ENCODE measurements around the gene BRAF. TPM values are rescaled to one million over a fixed set of nuclear protein-coding genes. Genes with fewer than 3 reads are reported as not detected.
"Not testable (repeated sequence)": the region's sequence is repeated elsewhere in the genome, so short reads cannot be mapped to it uniquely, and the experiment has no call there.

The BRAF gene
- total and polyA plus RNA-seq, 5 donors from 2014 or later: 6.9 to 60.8 (median 9.0) TPM

GRCh38 chr7:140693849-140694248 lies 230.9 kb downstream of the BRAF start:
- H3K27ac Mint-ChIP-seq; ATAC-seq (ENCODE audit: low read depth in 2 of 2); H3K9me3 ChIP-seq (ENCODE audit: control insufficient read depth in 2 of 2, low read length in 2 of 2); DNase-seq; H3K27me3 ChIP-seq (ENCODE audit: control insufficient read depth, insufficient read depth, low read length); H3K27me3 Mint-ChIP-seq; H3K27ac ChIP-seq (ENCODE audit: insufficient read depth, low read length, poor library complexity, severe bottlenecking); H3K4me3 ChIP-seq (ENCODE audit: low read depth, low read length); H3K36me3 ChIP-seq (ENCODE audit: control insufficient read depth, insufficient read depth, low read length); H3K9me3 Mint-ChIP-seq: not testable (repeated sequence)
- peaks cover 15% of the 10 kb centered on the region for H3K36me3 Mint-ChIP-seq
- H3K4me3 Mint-ChIP-seq: peak overlapping the region in 2 of 4 donors; percentile 32 to 97
- H3K4me1 Mint-ChIP-seq: peaks cover 0 to 31% (median 17%) of the 10 kb centered on the region in 4 donors
- peaks cover 23% of the 10 kb centered on the region for H3K4me1 ChIP-seq (ENCODE audit: control insufficient read depth, insufficient read depth, low read length, poor library complexity, severe bottlenecking)

GRCh38 chr7:140691376-140692045 lies 233.2 kb downstream of the BRAF start:
- Mint-ChIP-seq H3K36me3 (peaks cover 14% of the 10 kb centered on the region), H3K27me3 (peaks cover 4% of the 10 kb centered on the region), H3K27ac (no peak overlapping the region)

GRCh38 chr7:140689199-140690152 lies 235.3 kb downstream of the BRAF start:
- Histone ChIP-seq H3K4me1 (ENCODE audit: control insufficient read depth, insufficient read depth, low read length, poor library complexity, severe bottlenecking) (no peaks in the 10 kb centered on the region), H3K4me3 (ENCODE audit: low read depth, low read length) (no peak overlapping the region), H3K9me3 (ENCODE audit: control insufficient read depth in 2 of 2, low read length in 2 of 2) (no peaks in the 10 kb centered on the region), H3K36me3 (ENCODE audit: control insufficient read depth, insufficient read depth, low read length) (peaks cover 11% of the 10 kb centered on the region), H3K27me3 (ENCODE audit: control insufficient read depth, insufficient read depth, low read length) (no peaks in the 10 kb centered on the region), H3K27ac (ENCODE audit: insufficient read depth, low read length, poor library complexity, severe bottlenecking) (no peak overlapping the region)
- Mint-ChIP-seq H3K36me3 (peaks cover 14% of the 10 kb centered on the region), H3K9me3 (no peaks in the 10 kb centered on the region), H3K27me3 (no peaks in the 10 kb centered on the region), H3K4me3 (no peak overlapping the region), H3K27ac (no peak overlapping the region), H3K4me1 (no peaks in the 10 kb centered on the region)
- no peak for ATAC-seq (ENCODE audit: low read depth in 2 of 2)
- DNase-seq: no peak

More at GRCh38 chr7:140691376-140692045, 233.2 kb downstream of the BRAF start:
- Mint-ChIP-seq H3K9me3 (no peaks in the 10 kb centered on the region), H3K4me1 (peaks cover 0 to 9% (median 5%) of the 10 kb centered on the region in 4 donors), H3K4me3 (no peak overlapping the region)
- DNase-seq: no peak
- Histone ChIP-seq H3K9me3 (ENCODE audit: control insufficient read depth in 2 of 2, low read length in 2 of 2) (no peaks in the 10 kb centered on the region), H3K27me3 (ENCODE audit: control insufficient read depth, insufficient read depth, low read length) (no peaks in the 10 kb centered on the region), H3K4me1 (ENCODE audit: control insufficient read depth, insufficient read depth, low read length, poor library complexity, severe bottlenecking) (peaks cover 7% of the 10 kb centered on the region), H3K27ac (ENCODE audit: insufficient read depth, low read length, poor library complexity, severe bottlenecking) (no peak overlapping the region), H3K4me3 (ENCODE audit: low read depth, low read length) (no peak overlapping the region), H3K36me3 (ENCODE audit: control insufficient read depth, insufficient read depth, low read length) (peaks cover 11% of the 10 kb centered on the region)
- ATAC-seq (ENCODE audit: low read depth in 2 of 2): no peak

DNA sequence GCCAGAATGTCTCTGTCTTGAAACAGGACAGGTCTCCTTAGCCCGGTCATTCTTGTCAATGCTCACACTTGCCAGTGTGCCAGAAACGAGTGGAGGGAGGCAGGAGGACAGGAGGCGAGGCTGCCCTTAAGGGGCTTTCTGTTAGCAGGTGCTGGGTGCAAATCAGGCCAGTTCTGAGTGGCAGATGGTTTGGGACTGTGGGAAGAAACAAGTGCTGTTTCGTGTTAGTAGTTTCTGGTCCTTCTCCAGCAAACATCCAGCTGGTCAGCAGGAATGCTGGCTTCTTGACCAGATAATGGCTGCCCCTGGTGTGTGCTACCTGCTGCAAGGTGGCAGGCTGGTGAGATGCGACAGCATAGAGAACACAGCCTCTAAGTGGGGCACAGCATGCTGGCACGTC lies 236.4 kb downstream of the BRAF start:
- no peaks in the 10 kb centered on the region for H3K27me3 Mint-ChIP-seq
- no peak for ATAC-seq (ENCODE audit: low read depth in 2 of 2)
- H3K27ac ChIP-seq (ENCODE audit: insufficient read depth, low read length, poor library complexity, severe bottlenecking): no peak overlapping the region
- H3K36me3 Mint-ChIP-seq: peaks cover 24% of the 10 kb centered on the region
- H3K4me3 ChIP-seq (ENCODE audit: low read depth, low read length): no peak overlapping the region
- H3K9me3 Mint-ChIP-seq: no peaks in the 10 kb centered on the region
- H3K4me1 ChIP-seq (ENCODE audit: control insufficient read depth, insufficient read depth, low read length, poor library complexity, severe bottlenecking): no peaks in the 10 kb centered on the region
- H3K27me3 ChIP-seq (ENCODE audit: control insufficient read depth, insufficient read depth, low read length): no peaks in the 10 kb centered on the region
- no peaks in the 10 kb centered on the region for H3K4me1 Mint-ChIP-seq
- no peak overlapping the region for H3K27ac Mint-ChIP-seq
- H3K9me3 ChIP-seq (ENCODE audit: control insufficient read depth in 2 of 2, low read length in 2 of 2): no peaks in the 10 kb centered on the region
- peaks cover 17% of the 10 kb centered on the region for H3K36me3 ChIP-seq (ENCODE audit: control insufficient read depth, insufficient read depth, low read length)
- no peak for DNase-seq
- no peak overlapping the region for H3K4me3 Mint-ChIP-seq

GRCh38 chr7:140686921-140687320 lies 237.8 kb downstream of the BRAF start:
- H3K9me3 ChIP-seq (ENCODE audit: control insufficient read depth in 2 of 2, low read length in 2 of 2): no peaks in the 10 kb centered on the region
- peaks cover 24% of the 10 kb centered on the region for H3K36me3 Mint-ChIP-seq
- no peaks in the 10 kb centered on the region for H3K4me1 Mint-ChIP-seq
- H3K27ac ChIP-seq (ENCODE audit: insufficient read depth, low read length, poor library complexity, severe bottlenecking): no peak overlapping the region
- H3K27me3 Mint-ChIP-seq: no peaks in the 10 kb centered on the region
- H3K36me3 ChIP-seq (ENCODE audit: control insufficient read depth, insufficient read depth, low read length): peaks cover 17% of the 10 kb centered on the region
- no peaks in the 10 kb centered on the region for H3K9me3 Mint-ChIP-seq
- DNase-seq (no peak), ATAC-seq (ENCODE audit: low read depth in 2 of 2) (no peak)
- peak overlapping the region in 1 of 3 donors; percentile 60 for H3K27ac Mint-ChIP-seq
- H3K4me3 ChIP-seq (ENCODE audit: low read depth, low read length): no peak overlapping the region
- H3K4me1 ChIP-seq (ENCODE audit: control insufficient read depth, insufficient read depth, low read length, poor library complexity, severe bottlenecking): no peaks in the 10 kb centered on the region
- no peaks in the 10 kb centered on the region for H3K27me3 ChIP-seq (ENCODE audit: control insufficient read depth, insufficient read depth, low read length)
- H3K4me3 Mint-ChIP-seq: no peak overlapping the region

DNA sequence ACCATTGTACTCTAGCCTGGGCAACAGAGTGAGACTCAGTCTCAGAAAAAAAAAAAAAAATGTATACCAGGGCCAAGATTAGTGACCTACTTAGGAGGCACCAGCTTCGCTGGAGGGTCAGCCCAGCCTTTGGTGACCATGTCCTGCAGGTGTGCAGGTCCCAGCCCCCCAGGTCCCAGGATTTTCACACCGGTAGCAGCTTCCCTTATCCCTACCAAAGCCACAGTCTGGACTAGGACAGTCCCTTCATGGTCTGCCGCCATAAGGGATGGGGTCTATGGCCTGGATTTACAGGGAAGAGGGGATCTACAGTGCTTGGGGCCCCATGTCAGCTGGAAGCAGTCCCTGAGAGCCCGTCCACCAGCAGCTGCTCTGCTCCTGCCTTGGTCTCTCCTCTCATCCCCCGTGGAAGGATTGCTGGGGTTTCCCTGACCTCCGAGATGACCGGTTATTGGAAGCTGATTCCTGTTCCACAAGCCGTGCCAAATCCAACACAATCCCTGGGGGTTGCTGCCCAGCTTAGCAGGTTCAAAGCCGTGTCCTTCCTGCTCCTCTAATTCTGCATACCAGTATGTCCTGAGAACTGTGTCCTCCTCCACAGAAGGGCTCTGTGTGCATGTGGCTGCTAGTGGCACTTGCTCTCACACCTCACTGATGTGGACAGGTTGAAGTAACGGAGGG lies 239.2 kb downstream of the BRAF start:
- Mint-ChIP-seq H3K27me3 (no peaks in the 10 kb centered on the region), H3K9me3 (no peaks in the 10 kb centered on the region), H3K4me3 (no peak overlapping the region), H3K27ac (no peak overlapping the region), H3K36me3 (peaks cover 29% of the 10 kb centered on the region), H3K4me1 (peaks cover 0 to 2% (median 0%) of the 10 kb centered on the region in 4 donors)
- H3K36me3 ChIP-seq (ENCODE audit: control insufficient read depth, insufficient read depth, low read length): peaks cover 28% of the 10 kb centered on the region
- no peaks in the 10 kb centered on the region for H3K4me1 ChIP-seq (ENCODE audit: control insufficient read depth, insufficient read depth, low read length, poor library complexity, severe bottlenecking)
- no peaks in the 10 kb centered on the region for H3K27me3 ChIP-seq (ENCODE audit: control insufficient read depth, insufficient read depth, low read length)
- H3K4me3 ChIP-seq (ENCODE audit: low read depth, low read length): no peak overlapping the region
- ATAC-seq (ENCODE audit: low read depth in 2 of 2): no peak
- no peak for DNase-seq
- no peaks in the 10 kb centered on the region for H3K9me3 ChIP-seq (ENCODE audit: control insufficient read depth in 2 of 2, low read length in 2 of 2)
- H3K27ac ChIP-seq (ENCODE audit: insufficient read depth, low read length, poor library complexity, severe bottlenecking): no peak overlapping the region

GRCh38 chr7:140684066-140684950 lies 240.4 kb downstream of the BRAF start:
- no peaks in the 10 kb centered on the region for H3K27me3 Mint-ChIP-seq
- ATAC-seq (ENCODE audit: low read depth in 2 of 2) (no peak), DNase-seq (no peak)
- Histone ChIP-seq H3K27ac (ENCODE audit: insufficient read depth, low read length, poor library complexity, severe bottlenecking) (no peak overlapping the region), H3K4me1 (ENCODE audit: control insufficient read depth, insufficient read depth, low read length, poor library complexity, severe bottlenecking) (no peaks in the 10 kb centered on the region), H3K36me3 (ENCODE audit: control insufficient read depth, insufficient read depth, low read length) (peaks cover 24% of the 10 kb centered on the region), H3K9me3 (ENCODE audit: control insufficient read depth in 2 of 2, low read length in 2 of 2) (no peaks in the 10 kb centered on the region), H3K27me3 (ENCODE audit: control insufficient read depth, insufficient read depth, low read length) (no peaks in the 10 kb centered on the region), H3K4me3 (ENCODE audit: low read depth, low read length) (no peak overlapping the region)
- H3K4me1 Mint-ChIP-seq: peaks cover 0 to 2% (median 0%) of the 10 kb centered on the region in 4 donors
- peak overlapping the region in 1 of 4 donors; percentile 52 for H3K4me3 Mint-ChIP-seq
- peak overlapping the region in 1 of 3 donors; percentile 24 for H3K27ac Mint-ChIP-seq
- H3K9me3 Mint-ChIP-seq: no peaks in the 10 kb centered on the region
- H3K36me3 Mint-ChIP-seq: peaks cover 34% of the 10 kb centered on the region

Measured in CD4-positive, CD25-positive, alpha-beta regulatory T cell (primary cell).